ENCODE results near the gene KRT40. TPM values are rescaled to one million over a fixed set of nuclear protein-coding genes. Genes with fewer than 3 reads are reported as not detected.
"Not testable (repeated sequence)": the region's sequence is repeated elsewhere in the genome, so short reads cannot be mapped to it uniquely, and the experiment has no call there.

The KRT40 gene
- not detected for total RNA-seq

- DNase-seq: no peak
These were observed at the start of gene KRT40 for GRCh38 chr17:40984226-40984625. KRT40 (minus strand) TSS chr17:40984326; CDS start chr17:40984273, 53 bp downstream.

- no peak for DNase-seq
These were observed 45.6 kb upstream of the KRT40 start, which contains the start of gene KRTAP1-4 for GRCh38 chr17:41029633-41030245. KRTAP1-4 (minus strand) TSS chr17:41030195; CDS start chr17:41030078, 117 bp downstream.

GRCh38 chr17:41026715-41027471 lies 42.8 kb upstream of the KRT40 start, which contains the start of gene KRTAP1-5:
KRTAP1-5 (minus strand) TSS chr17:41027208; CDS start chr17:41027155, 53 bp downstream.
- no peak for DNase-seq

- no peak for DNase-seq
These were observed 40.6 kb upstream of the KRT40 start for GRCh38 chr17:41024697-41025096.

- DNase-seq: no peak
These were observed 36.2 kb upstream of the KRT40 start for GRCh38 chr17:41020336-41020735.

- no peak for DNase-seq
These were observed 35.3 kb upstream of the KRT40 start for GRCh38 chr17:41019415-41019814.

GRCh38 chr17:41018541-41018940 lies 34.4 kb upstream of the KRT40 start:
- no peak for DNase-seq

- DNase-seq: no peak
These were observed 32.6 kb upstream of the KRT40 start for GRCh38 chr17:41016578-41017215.

GRCh38 chr17:41015454-41015853 lies 31.3 kb upstream of the KRT40 start:
- DNase-seq: no peak

- DNase-seq: no peak
These were observed 29.5 kb upstream of the KRT40 start for GRCh38 chr17:41013606-41014005.

- no peak for DNase-seq
These were observed 29.1 kb upstream of the KRT40 start for GRCh38 chr17:41013181-41013580.

- DNase-seq: no peak
These were observed 28.4 kb upstream of the KRT40 start for GRCh38 chr17:41012326-41013120.

- DNase-seq: no peak
These were observed 26.3 kb upstream of the KRT40 start for GRCh38 chr17:41010441-41010840.

GRCh38 chr17:41009936-41010335 lies 25.8 kb upstream of the KRT40 start:
- no peak for DNase-seq

GRCh38 chr17:41009301-41009760 lies 25.2 kb upstream of the KRT40 start:
- DNase-seq: no peak

- no peak for DNase-seq
These were observed 24.7 kb upstream of the KRT40 start, which contains the start of gene KRTAP3-1 for GRCh38 chr17:41008811-41009210. KRTAP3-1 (minus strand) TSS chr17:41009128; CDS start chr17:41009074, 54 bp downstream.

GRCh38 chr17:41004397-41004796 lies 20.3 kb upstream of the KRT40 start:
- no peak for DNase-seq

- no peak for DNase-seq
These were observed 19.8 kb upstream of the KRT40 start for GRCh38 chr17:41003926-41004325.

GRCh38 chr17:41002814-41003213 lies 18.7 kb upstream of the KRT40 start:
- DNase-seq: no peak

- DNase-seq: no peak
These were observed 17.7 kb upstream of the KRT40 start for GRCh38 chr17:41001795-41002194.

- not testable (repeated sequence) for DNase-seq
These were observed 15.4 kb upstream of the KRT40 start, which contains the start of gene KRTAP3-2 for GRCh38 chr17:40999563-40999962. KRTAP3-2 (minus strand) TSS chr17:40999906; CDS start chr17:40999853, 53 bp downstream.

GRCh38 chr17:40997361-40997760 lies 13.2 kb upstream of the KRT40 start:
- DNase-seq: no peak

Measured in effector CD4-positive, alpha-beta T cell (primary cell).